Panc1 (cell line): ENCODE measurements around the gene FBXO3.

Experiments
- CTCF ChIP-seq: fragments of 450-650 bp; IDR thresholded peaks from 2 replicates; pipeline ENCODE4 v1.5.1; 2017; ENCODE audit warnings: mild to moderate bottlenecking
- POLR2AphosphoS5 ChIP-seq: IDR thresholded peaks from 2 replicates; pipeline ENCODE4 v1.6.1; 2012; ENCODE audit warnings: mild to moderate bottlenecking, low read depth, low read length, moderate library complexity
- SIN3A ChIP-seq: IDR thresholded peaks from 2 replicates; pipeline ENCODE4 v1.6.1; 2012; ENCODE audit warnings: low read depth, mild to moderate bottlenecking, low read length, moderate library complexity, borderline replicate concordance; ENCODE audit not compliant: insufficient read depth

GRCh38 chr11:33772300-33772699 is 2.0 kb downstream of the FBXO3 start:
- TF ChIP-seq CTCF (no peak), SIN3A (no peak), POLR2AphosphoS5 (no peak)
